Tibial nerve (tissue), 4 donors: ENCODE measurements around the gene SFXN4. TPM values are rescaled to one million over a fixed set of nuclear protein-coding genes. Genes with fewer than 3 reads are reported as not detected.

ENCODE experiments used
- DNase-seq, 2 donors: peaks; one replicate each; pipeline ENCODE4 v3.0.0-alpha.2; 2019; ENCODE audit warnings: low spot score in 2 of 2
- H3K27ac ChIP-seq, 4 donors: fragments of 200-600 bp; sonication (generic) in 3 of 4; one replicate each; pipeline ENCODE4 v1.5.1; 2017 to 2019; ENCODE audit warnings: mild to moderate bottlenecking in 1 of 4
- H3K27me3 ChIP-seq, 2 donors: fragments of 200-600 bp; sonication (generic) in 1 of 2; one replicate each; pipeline versions ENCODE4 v1.5.1 to v1.6.0; 2017 to 2019
- H3K36me3 ChIP-seq, 3 donors: fragments of 200-600 bp; sonication (generic); one replicate each; pipeline ENCODE4 v1.5.1; 2018 to 2019
- H3K4me1 ChIP-seq, 4 donors: fragments of 200-600 bp; sonication (generic) in 3 of 4; one replicate each; pipeline ENCODE4 v1.5.1; 2017 to 2019
- H3K4me3 ChIP-seq, 4 donors: fragments of 200-600 bp; sonication (generic) in 3 of 4; one replicate each; pipeline ENCODE4 v1.5.1; 2017 to 2019; ENCODE audit warnings: mild to moderate bottlenecking in 1 of 4, moderate library complexity in 1 of 4
- H3K9me3 ChIP-seq, 4 donors: fragments of 200-600 bp; sonication (generic) in 3 of 4; one replicate each; pipeline ENCODE4 v1.5.1; 2017 to 2019
- CTCF ChIP-seq, 5 experiments: fragments of 200-600 bp in 3 of 5; fragments of 450-650 bp in 2 of 5; sonication (generic) in 3 of 5; IDR thresholded peaks; one replicate each; pipeline ENCODE4 v1.5.1; 2016 to 2019; ENCODE audit warnings: antibody characterized with exemption in 5 of 5, mild to moderate bottlenecking in 3 of 5, moderate library complexity in 2 of 5
- EP300 ChIP-seq, 2 donors: sonication (generic); formaldehyde crosslinking; IDR thresholded peaks; one replicate each; pipeline ENCODE4 v1.6.1; 2017; ENCODE audit warnings: antibody characterized with exemption in 2 of 2, mild to moderate bottlenecking in 1 of 2
- POLR2A ChIP-seq, 2 donors: fragments of 450-650 bp; IDR thresholded peaks; one replicate each; pipeline ENCODE4 v1.6.1; 2017; ENCODE audit warnings: antibody characterized with exemption in 2 of 2, mild to moderate bottlenecking in 2 of 2, moderate library complexity in 2 of 2
- WGBS, 2 donors: methylation state at CpG; one replicate each; pipeline ENCODE4 v1.1.5; 2018; 5-methylcytosine and 5-hydroxymethylcytosine counted together
- total RNA-seq, 4 donors: library from RNA; depleted of rRNA; stranded (reverse); fragments of >200 nt; gene quantifications; one replicate each; pipeline ENCODE4 v1.1.0, GENCODE V29; 2016

The SFXN4 gene
- total RNA-seq, 4 donors from 2014 or later: 12.7 to 301 (median 19.1) TPM

DNA sequence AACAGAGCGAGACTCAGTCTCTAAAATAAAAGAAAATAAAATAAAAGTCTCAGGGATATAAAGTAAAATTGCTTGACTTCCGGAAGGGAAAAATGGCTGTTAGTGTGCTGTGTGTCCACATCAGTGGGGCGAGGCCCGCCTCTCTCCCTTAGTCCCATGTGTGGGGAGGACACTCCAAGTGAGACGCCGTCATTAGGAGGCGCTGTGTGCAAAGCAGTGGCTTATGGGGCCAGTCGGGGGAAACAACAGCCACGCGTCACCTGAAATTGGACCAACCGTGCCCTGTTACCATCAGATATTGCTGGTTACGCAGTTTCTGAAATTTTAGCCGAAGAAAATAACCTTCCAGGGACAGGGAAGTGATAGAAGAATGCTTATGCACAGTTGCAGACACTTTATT is 15.8 kb downstream of the SFXN4 start:
- 82 to 87% methylated on average over 13 of the region's 13 CpGs for WGBS, 2 donors
- Histone ChIP-seq H3K27ac (no peak overlapping the region), H3K36me3 (peaks cover 4 to 97% (median 18%) of the 10 kb centered on the region in 3 donors), H3K4me1 (no peaks in the 10 kb centered on the region), H3K27me3 (no peaks in the 10 kb centered on the region), H3K4me3 (no peak overlapping the region), H3K9me3 (no peaks in the 10 kb centered on the region)
- TF ChIP-seq EP300 (IDR thresholded peaks at IDR 0.05) (no peak), POLR2A (IDR thresholded peaks at IDR 0.05) (no peak), CTCF (IDR thresholded peaks at IDR 0.05) (no peak)
- no peak for DNase-seq

DNA sequence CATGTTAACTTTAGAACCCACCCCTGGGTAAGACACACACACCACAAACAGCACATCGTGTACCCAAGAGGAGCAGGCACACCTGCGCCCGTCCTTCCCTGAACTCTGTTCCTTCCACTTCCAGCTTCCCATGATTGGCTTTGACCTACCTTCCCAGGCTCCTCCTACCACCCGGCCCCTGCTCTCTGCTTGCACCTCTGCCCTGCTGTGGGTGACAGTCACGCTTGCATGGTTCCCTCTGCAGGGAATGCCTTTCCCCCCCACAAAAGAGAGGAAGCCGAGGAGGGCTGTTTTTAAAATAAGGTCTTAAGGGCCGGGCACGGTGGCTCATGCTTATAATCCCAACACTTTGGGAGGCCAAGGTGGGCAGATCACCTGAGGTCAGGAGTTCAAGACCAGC is 16.4 kb downstream of the SFXN4 start:
- peaks cover 4 to 91% (median 15%) of the 10 kb centered on the region in 3 donors for H3K36me3 ChIP-seq
- no peak overlapping the region for H3K27ac ChIP-seq
- H3K27me3 ChIP-seq: no peaks in the 10 kb centered on the region
- no peak for DNase-seq
- no peaks in the 10 kb centered on the region for H3K4me1 ChIP-seq
- TF ChIP-seq EP300 (IDR thresholded peaks at IDR 0.05) (no peak), CTCF (IDR thresholded peaks at IDR 0.05) (no peak), POLR2A (IDR thresholded peaks at IDR 0.05) (no peak)
- no peak overlapping the region for H3K4me3 ChIP-seq
- 90 to 92% methylated on average over 8 of the region's 8 CpGs for WGBS, 2 donors
- H3K9me3 ChIP-seq: no peaks in the 10 kb centered on the region

DNA sequence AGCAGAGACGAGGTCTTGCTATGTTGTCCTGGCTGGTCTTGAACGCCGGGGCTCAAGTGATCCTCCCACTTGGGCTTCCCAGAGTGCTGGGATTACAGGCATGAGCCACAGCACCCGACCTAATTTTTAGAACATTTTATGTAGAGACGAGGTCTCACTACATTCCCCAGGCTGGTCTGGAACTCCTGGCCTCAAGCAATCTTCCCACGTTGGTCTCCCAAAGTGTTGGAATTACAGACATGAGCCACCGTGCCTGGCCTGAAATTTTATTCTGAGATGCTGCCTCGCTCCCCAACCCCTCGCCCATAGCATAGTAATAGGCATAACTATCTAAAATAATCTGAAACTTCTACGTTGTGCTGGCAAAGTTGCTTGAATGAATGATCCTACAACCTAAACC is 21.9 kb downstream of the SFXN4 start:
- Histone ChIP-seq H3K9me3 (no peaks in the 10 kb centered on the region), H3K36me3 (peaks cover 0 to 70% (median 0%) of the 10 kb centered on the region in 3 donors), H3K4me1 (no peaks in the 10 kb centered on the region), H3K27ac (no peak overlapping the region), H3K4me3 (no peak overlapping the region), H3K27me3 (no peaks in the 10 kb centered on the region)
- TF ChIP-seq POLR2A (IDR thresholded peaks at IDR 0.05) (no peak), CTCF (IDR thresholded peaks at IDR 0.05) (no peak), EP300 (IDR thresholded peaks at IDR 0.05) (no peak)
- no peak for DNase-seq
- 85 to 87% methylated on average over 9 to 10 of the region's 10 CpGs for WGBS, 2 donors

GRCh38 chr10:119140603-119141245 is 24.8 kb downstream of the SFXN4 start:
- Histone ChIP-seq H3K27me3 (no peaks in the 10 kb centered on the region), H3K36me3 (peaks cover 0 to 42% (median 0%) of the 10 kb centered on the region in 3 donors), H3K4me1 (peaks cover 0 to 6% (median 2%) of the 10 kb centered on the region in 4 donors), H3K4me3 (no peak overlapping the region), H3K27ac (no peak overlapping the region), H3K9me3 (no peaks in the 10 kb centered on the region)
- no peak for DNase-seq
- no peak for TF ChIP-seq POLR2A (IDR thresholded peaks at IDR 0.05)
- WGBS, 2 donors: 88% methylated on average over 21 of the region's 21 CpGs

GRCh38 chr10:119139464-119140067 is 25.9 kb downstream of the SFXN4 start:
- Histone ChIP-seq H3K9me3 (no peaks in the 10 kb centered on the region), H3K4me1 (peaks cover 0 to 12% (median 6%) of the 10 kb centered on the region in 4 donors), H3K27ac (no peak overlapping the region), H3K36me3 (peaks cover 0 to 36% (median 0%) of the 10 kb centered on the region in 3 donors), H3K27me3 (no peaks in the 10 kb centered on the region), H3K4me3 (no peak overlapping the region)
- peak in 1 of 2 donors; percentile 20 for DNase-seq
- TF ChIP-seq POLR2A (IDR thresholded peaks at IDR 0.05): no peak
- peak; percentile 28 to 54 (median 34) for TF ChIP-seq CTCF (IDR thresholded peaks at IDR 0.05)
- TF ChIP-seq EP300 (IDR thresholded peaks at IDR 0.05): no peak
- WGBS, 2 donors: 83% methylated on average over 13 of the region's 13 CpGs
